ENCODE results near the gene LGALS8.

LGALS8 gene

GRCh38 chr1:236526079-236526478 lies 2.3 kb downstream of the LGALS8 start:
- Histone ChIP-seq H3K4me3 (replicated peaks; ENCODE audit: insufficient read depth, low read length) (no peak overlapping the region), H3K27ac (replicated peaks) (no peak overlapping the region), H3K27me3 (ENCODE audit: insufficient read depth, poor library complexity, severe bottlenecking) (no peaks in the 10 kb centered on the region)
- DNase-seq (ENCODE audit: low read depth in 1 of 2, low spot score in 1 of 2): no peak
- no peak for TF ChIP-seq POLR2AphosphoS5 (IDR thresholded peaks at IDR 0.05; ENCODE audit: low read depth)
- no peak for TF ChIP-seq CTCF (IDR thresholded peaks at IDR 0.05; ENCODE audit: insufficient read depth, low read length)
- no peak for TF ChIP-seq REST (IDR thresholded peaks at IDR 0.05; ENCODE audit: insufficient replicate concordance, low read depth)
- TF ChIP-seq GABPA (IDR thresholded peaks at IDR 0.05; ENCODE audit: low read depth): no peak
- no peak for TF ChIP-seq SPI1 (IDR thresholded peaks at IDR 0.05; ENCODE audit: borderline replicate concordance, low read depth)

- H3K27ac ChIP-seq (replicated peaks): no peak overlapping the region
- TF ChIP-seq CTCF (IDR thresholded peaks at IDR 0.05; ENCODE audit: insufficient read depth, low read length) (no peak), SPI1 (IDR thresholded peaks at IDR 0.05; ENCODE audit: borderline replicate concordance, low read depth) (no peak), REST (IDR thresholded peaks at IDR 0.05; ENCODE audit: insufficient replicate concordance, low read depth) (no peak), POLR2AphosphoS5 (IDR thresholded peaks at IDR 0.05; ENCODE audit: low read depth) (no peak), GABPA (IDR thresholded peaks at IDR 0.05; ENCODE audit: low read depth) (no peak)
- H3K4me3 ChIP-seq (replicated peaks; ENCODE audit: insufficient read depth, low read length): no peak overlapping the region
- no peaks in the 10 kb centered on the region for H3K27me3 ChIP-seq (ENCODE audit: insufficient read depth, poor library complexity, severe bottlenecking)
- no peak for DNase-seq (ENCODE audit: low read depth in 1 of 2, low spot score in 1 of 2)
These were observed 6.5 kb downstream of the LGALS8 start for GRCh38 chr1:236530286-236530685.

GRCh38 chr1:236530959-236531358 lies 7.2 kb downstream of the LGALS8 start:
- no peak overlapping the region for H3K4me3 ChIP-seq (replicated peaks; ENCODE audit: insufficient read depth, low read length)
- TF ChIP-seq REST (IDR thresholded peaks at IDR 0.05; ENCODE audit: insufficient replicate concordance, low read depth) (no peak), GABPA (IDR thresholded peaks at IDR 0.05; ENCODE audit: low read depth) (no peak), SPI1 (IDR thresholded peaks at IDR 0.05; ENCODE audit: borderline replicate concordance, low read depth) (no peak), CTCF (IDR thresholded peaks at IDR 0.05; ENCODE audit: insufficient read depth, low read length) (no peak), POLR2AphosphoS5 (IDR thresholded peaks at IDR 0.05; ENCODE audit: low read depth) (no peak)
- H3K27ac ChIP-seq (replicated peaks): no peak overlapping the region
- DNase-seq (ENCODE audit: low read depth in 1 of 2, low spot score in 1 of 2): no peak
- H3K27me3 ChIP-seq (ENCODE audit: insufficient read depth, poor library complexity, severe bottlenecking): no peaks in the 10 kb centered on the region

Measured in HL-60 (cell line).